Neural crest cell (in vitro differentiated cells): ENCODE measurements around the gene PRKAR1B. TPM values are rescaled to one million over a fixed set of nuclear protein-coding genes. Genes with fewer than 3 reads are reported as not detected.

Source experiments
- DNase-seq: peaks from one replicate; pipeline ENCODE4 v3.0.0; 2021; ENCODE audit warnings: low read depth, mixed read lengths, low spot score
- H3K27ac Mint-ChIP-seq: one replicate; pipeline ENCODE4 v1.8.0; 2021; ENCODE audit warnings: mild to moderate bottlenecking, mixed read lengths; ENCODE audit not compliant: unreplicated experiment
- H3K27me3 Mint-ChIP-seq: 2 replicates; pipeline ENCODE4 v1.8.0; 2021; ENCODE audit warnings: low read depth, mild to moderate bottlenecking, mixed read lengths
- H3K36me3 Mint-ChIP-seq: 2 replicates; pipeline ENCODE4 v1.8.0; 2021; ENCODE audit warnings: low read depth, mild to moderate bottlenecking, mixed read lengths
- H3K4me1 Mint-ChIP-seq: 2 replicates; pipeline ENCODE4 v1.8.0; 2021; ENCODE audit warnings: mixed read lengths
- H3K4me3 Mint-ChIP-seq: one replicate; pipeline ENCODE4 v1.8.0; 2021; ENCODE audit warnings: mild to moderate bottlenecking, mixed read lengths
- H3K9me3 Mint-ChIP-seq: 2 replicates; pipeline ENCODE4 v1.8.0; 2021; ENCODE audit warnings: mixed read lengths
- CTCF ChIP-seq: fragments of 200-600 bp; sonication (generic); conservative IDR thresholded peaks from 2 replicates; pipeline ENCODE4 v1.5.0; 2021; ENCODE audit warnings: antibody characterized with exemption, mild to moderate bottlenecking
- total RNA-seq: library from RNA; stranded (reverse); gene quantifications from 2 replicates; pipeline ENCODE4 v1.2.1, GENCODE V29; 2021

Gene PRKAR1B
- total RNA-seq, 1 donor from 2014 or later: 9.5 TPM

DNA sequence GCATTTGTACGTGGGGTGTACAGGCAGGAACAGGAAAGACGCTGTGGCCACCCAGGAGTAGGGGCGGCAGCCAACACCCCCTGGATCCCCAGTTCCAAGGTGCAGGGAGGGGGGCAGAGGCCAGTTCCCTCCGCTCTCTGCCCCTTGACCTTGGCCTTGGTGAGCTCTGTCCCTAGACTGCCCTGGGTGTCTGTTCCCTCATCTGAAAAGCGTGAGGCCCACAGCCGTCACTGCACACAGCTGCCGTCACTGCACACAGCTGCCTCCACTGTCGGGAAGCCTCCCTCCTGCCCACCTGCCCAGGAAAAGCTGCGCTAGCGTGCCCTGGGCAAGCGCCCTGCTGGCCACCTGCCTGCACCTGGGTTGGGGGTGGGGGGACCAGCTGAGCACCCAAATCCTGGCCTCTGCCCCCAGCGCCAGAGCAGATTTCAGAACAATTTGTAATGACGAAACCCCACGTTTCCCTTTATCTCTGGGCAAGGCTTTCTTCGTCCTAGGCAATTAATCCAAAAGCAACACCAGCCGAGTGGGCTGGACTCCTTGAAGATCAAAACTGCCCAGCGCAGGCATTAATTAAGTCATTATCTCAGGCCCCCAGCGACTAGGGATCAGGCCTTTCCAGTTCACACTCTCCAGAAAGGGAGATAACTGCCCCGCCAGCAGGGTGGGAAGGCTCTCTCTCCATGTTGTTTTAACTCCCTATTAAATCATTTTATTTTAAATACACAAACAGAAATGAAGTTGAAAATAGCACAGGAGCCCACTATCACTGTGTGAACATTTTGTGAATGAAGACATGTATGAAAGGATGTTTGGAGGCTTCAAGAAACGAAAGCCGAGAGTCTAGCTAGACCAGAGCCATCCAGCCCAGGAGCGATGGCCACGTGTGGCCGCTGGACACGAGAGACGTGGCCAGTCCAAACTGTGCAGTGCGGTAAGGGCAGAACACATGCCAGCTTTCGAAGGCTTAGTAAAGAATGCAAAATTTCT, 203.4 kb downstream of the PRKAR1B start:
- no peak overlapping the region for H3K4me3 Mint-ChIP-seq
- H3K9me3 Mint-ChIP-seq: no peaks in the 10 kb centered on the region
- no peak overlapping the region for H3K27ac Mint-ChIP-seq
- no peak for TF ChIP-seq CTCF
- H3K4me1 Mint-ChIP-seq: peaks cover under 1% of the 10 kb centered on the region
- peaks cover 58% of the 10 kb centered on the region for H3K27me3 Mint-ChIP-seq
- no peak for DNase-seq
- H3K36me3 Mint-ChIP-seq: no peaks in the 10 kb centered on the region

DNA sequence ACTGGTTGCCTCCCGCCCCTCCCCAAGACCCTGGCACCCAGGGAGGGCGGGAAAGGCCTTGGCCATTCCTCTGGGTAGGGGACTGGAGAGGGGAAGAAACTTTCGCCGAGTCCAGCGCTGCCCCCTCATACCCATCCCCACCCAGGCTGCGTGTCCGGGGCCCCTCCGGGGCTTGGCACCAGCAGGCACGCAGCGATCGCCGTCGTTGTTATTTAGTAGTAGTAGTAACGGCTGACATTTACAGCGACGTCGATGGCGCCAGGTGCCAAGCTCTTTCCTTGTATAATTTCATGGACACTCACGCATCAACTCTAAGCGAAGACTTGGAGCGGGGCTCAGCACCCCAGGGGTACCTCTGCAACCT, 204.1 kb downstream of the PRKAR1B start:
- H3K4me3 Mint-ChIP-seq: no peak overlapping the region
- no peak for DNase-seq
- peaks cover 64% of the 10 kb centered on the region for H3K27me3 Mint-ChIP-seq

DNA sequence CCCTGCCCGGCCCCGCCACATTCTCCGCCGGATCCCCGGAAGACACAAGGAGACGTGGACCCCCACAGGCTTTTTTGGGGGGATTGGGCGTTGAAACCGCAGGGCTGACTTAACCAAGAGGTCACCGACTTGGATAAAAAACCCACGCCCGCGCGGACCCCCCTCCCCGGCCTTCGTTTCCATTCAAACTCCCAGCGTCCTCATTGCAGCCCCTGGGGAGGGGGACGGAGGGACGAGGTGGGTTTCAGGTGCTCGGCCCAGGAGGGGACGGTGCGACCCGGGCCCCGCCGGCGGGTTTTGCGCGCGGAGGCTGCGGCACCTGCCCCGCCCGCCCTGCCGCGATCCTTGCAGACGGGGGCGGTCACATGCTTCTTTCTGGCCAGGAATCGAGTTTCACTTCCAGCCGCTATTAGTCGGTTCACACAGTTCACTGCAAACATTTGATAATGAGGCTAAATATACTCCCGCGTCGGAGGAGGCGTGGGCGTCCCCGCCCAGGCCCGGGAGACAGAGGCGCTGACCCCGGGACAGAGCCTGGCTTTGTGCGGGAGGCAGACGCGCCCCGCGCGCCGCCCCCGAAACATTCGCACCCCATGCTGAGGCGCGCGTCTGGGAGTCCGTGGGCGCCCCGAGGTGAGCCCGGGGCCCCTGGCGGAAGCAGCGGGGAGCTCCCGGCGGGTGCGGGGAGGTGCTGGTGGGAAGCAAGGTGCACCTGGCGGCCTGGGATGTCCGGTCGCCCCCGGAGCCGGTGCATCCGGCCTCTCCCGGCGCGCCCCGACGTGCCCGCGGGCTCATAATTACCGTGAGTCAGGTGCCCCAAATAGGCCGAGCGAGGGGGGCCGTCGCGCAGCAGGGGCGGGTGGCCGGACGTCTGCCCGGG, 204.8 kb downstream of the PRKAR1B start:
- DNase-seq: no peak
- H3K4me1 Mint-ChIP-seq: peaks cover 8% of the 10 kb centered on the region
- no peaks in the 10 kb centered on the region for H3K36me3 Mint-ChIP-seq
- TF ChIP-seq CTCF: no peak
- H3K9me3 Mint-ChIP-seq: no peaks in the 10 kb centered on the region
- H3K27me3 Mint-ChIP-seq: peaks cover 69% of the 10 kb centered on the region
- no peak overlapping the region for H3K27ac Mint-ChIP-seq
- no peak overlapping the region for H3K4me3 Mint-ChIP-seq

More for the DNA sequence above, 204.1 kb downstream of the PRKAR1B start:
- TF ChIP-seq CTCF: no peak
- Mint-ChIP-seq H3K27ac (no peak overlapping the region), H3K36me3 (no peaks in the 10 kb centered on the region), H3K4me1 (peaks cover 5% of the 10 kb centered on the region), H3K9me3 (no peaks in the 10 kb centered on the region)

DNA sequence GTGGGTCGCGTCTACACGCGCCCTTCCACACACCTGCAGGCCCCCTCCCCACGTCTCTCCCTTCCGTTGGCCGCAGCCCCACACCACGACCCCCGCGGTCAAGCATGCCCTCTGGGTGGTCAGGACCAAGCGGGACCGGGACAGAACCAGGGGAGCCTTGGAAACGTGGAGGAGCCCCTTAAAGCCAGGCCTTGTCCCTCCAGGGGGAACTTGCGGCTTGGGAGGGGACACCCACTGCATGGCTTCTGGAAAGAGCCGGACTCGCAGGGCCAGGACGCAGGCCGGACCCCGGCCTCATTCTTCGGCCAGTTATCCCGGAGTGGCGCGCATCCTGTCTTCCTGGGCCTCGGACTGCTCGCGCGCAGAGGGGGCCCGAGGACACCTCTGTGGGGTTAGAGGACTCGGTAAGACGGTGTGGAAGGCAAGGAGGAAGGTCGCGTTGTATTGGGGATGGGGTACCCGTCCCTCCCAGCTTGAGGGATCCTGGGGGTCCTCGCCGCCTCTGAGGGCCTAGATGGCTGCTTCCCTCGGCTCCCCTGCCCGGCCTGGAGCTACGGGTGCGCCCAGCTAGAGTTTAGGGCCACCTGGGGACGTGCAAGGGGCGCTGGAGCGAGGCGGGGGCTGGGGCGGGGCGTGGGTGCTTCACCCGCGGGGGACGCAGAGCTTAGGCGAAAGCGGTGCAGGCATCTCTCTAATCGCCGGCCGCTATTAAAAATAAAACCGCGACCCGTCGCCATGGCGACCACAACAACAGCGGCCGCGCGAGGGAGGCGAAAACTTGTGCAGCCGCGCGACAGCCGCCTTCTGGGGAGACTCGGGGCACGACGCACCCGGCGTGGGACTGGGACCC, 205.6 kb downstream of the PRKAR1B start:
- peak; percentile 38 for DNase-seq
- Mint-ChIP-seq H3K4me1 (peaks cover 9% of the 10 kb centered on the region), H3K27ac (no peak overlapping the region), H3K36me3 (no peaks in the 10 kb centered on the region), H3K9me3 (no peaks in the 10 kb centered on the region), H3K27me3 (peaks cover 74% of the 10 kb centered on the region), H3K4me3 (peak overlapping the region; percentile 56)
- no peak for TF ChIP-seq CTCF
